Measurements from ENCODE around the gene GAGE12G. TPM values are rescaled to one million over a fixed set of nuclear protein-coding genes. Genes with fewer than 3 reads are reported as not detected.
"Not testable (repeated sequence)": the region's sequence is repeated elsewhere in the genome, so short reads cannot be mapped to it uniquely, and the experiment has no call there.

Gene GAGE12G
- not detected for polyA plus RNA-seq (2013, experiment 1 of 2)
- not detected for polyA plus RNA-seq (2013, experiment 2 of 2)

GRCh38 chrX:49570100-49570499 lies at the start of gene GAGE12G:
GAGE12G (plus strand) TSS chrX:49570400; CDS start chrX:49571555, 1,155 bp downstream.
- not testable (repeated sequence) for H3K36me3 ChIP-seq (ENCODE audit: control insufficient read depth, insufficient read depth, low read length); H3K4me1 ChIP-seq (ENCODE audit: control insufficient read depth, insufficient read depth, low read length, poor library complexity, severe bottlenecking); H3K27ac ChIP-seq (ENCODE audit: low read depth, low read length, severe bottlenecking); H3K4me3 ChIP-seq (ENCODE audit: extremely low read depth, insufficient read depth, low read length, poor library complexity, severe bottlenecking); H3K9me3 ChIP-seq (ENCODE audit: control insufficient read depth, low read length)
- no CpG with 5 or more reads among the region's 16 CpGs for WGBS, 2 experiments (ENCODE audit: insufficient coverage in 2 of 2)

GRCh38 chrX:49531877-49532276 lies 38.3 kb upstream of the GAGE12G start, which contains the start of gene GAGE12C:
GAGE12C (plus strand) TSS chrX:49532177; CDS start chrX:49533332, 1,155 bp downstream.
- H3K36me3 ChIP-seq (ENCODE audit: control insufficient read depth, insufficient read depth, low read length); H3K27ac ChIP-seq (ENCODE audit: low read depth, low read length, severe bottlenecking); H3K9me3 ChIP-seq (ENCODE audit: control insufficient read depth, low read length); H3K4me1 ChIP-seq (ENCODE audit: control insufficient read depth, insufficient read depth, low read length, poor library complexity, severe bottlenecking); H3K4me3 ChIP-seq (ENCODE audit: extremely low read depth, insufficient read depth, low read length, poor library complexity, severe bottlenecking): not testable (repeated sequence)
- WGBS, 2 experiments (ENCODE audit: insufficient coverage in 2 of 2), result no CpG with 5 or more reads among the region's 16 CpGs

- not testable (repeated sequence) for H3K36me3 ChIP-seq (ENCODE audit: control insufficient read depth, insufficient read depth, low read length); H3K27ac ChIP-seq (ENCODE audit: low read depth, low read length, severe bottlenecking); H3K9me3 ChIP-seq (ENCODE audit: control insufficient read depth, low read length); H3K4me1 ChIP-seq (ENCODE audit: control insufficient read depth, insufficient read depth, low read length, poor library complexity, severe bottlenecking); H3K4me3 ChIP-seq (ENCODE audit: extremely low read depth, insufficient read depth, low read length, poor library complexity, severe bottlenecking)
- no CpG with 5 or more reads among the region's 16 CpGs for WGBS, 2 experiments (ENCODE audit: insufficient coverage in 2 of 2)
Measured at GRCh38 chrX:49541433-49541832, 28.8 kb upstream of the GAGE12G start, which contains the start of gene GAGE12D. GAGE12D (plus strand) TSS chrX:49541733; CDS start chrX:49542888, 1,155 bp downstream.

GRCh38 chrX:49550989-49551388 lies 19.2 kb upstream of the GAGE12G start, which contains the start of gene GAGE12E:
GAGE12E (plus strand) TSS chrX:49551289; CDS start chrX:49552444, 1,155 bp downstream.
- not testable (repeated sequence) for H3K36me3 ChIP-seq (ENCODE audit: control insufficient read depth, insufficient read depth, low read length); H3K27ac ChIP-seq (ENCODE audit: low read depth, low read length, severe bottlenecking); H3K4me3 ChIP-seq (ENCODE audit: extremely low read depth, insufficient read depth, low read length, poor library complexity, severe bottlenecking); H3K4me1 ChIP-seq (ENCODE audit: control insufficient read depth, insufficient read depth, low read length, poor library complexity, severe bottlenecking); H3K9me3 ChIP-seq (ENCODE audit: control insufficient read depth, low read length)
- no CpG with 5 or more reads among the region's 16 CpGs for WGBS, 2 experiments (ENCODE audit: insufficient coverage in 2 of 2)

GRCh38 chrX:49560542-49560941 lies 9.7 kb upstream of the GAGE12G start, which contains the start of gene GAGE12F:
GAGE12F (plus strand) TSS chrX:49560842; CDS start chrX:49561997, 1,155 bp downstream.
- H3K4me3 ChIP-seq (ENCODE audit: extremely low read depth, insufficient read depth, low read length, poor library complexity, severe bottlenecking); H3K36me3 ChIP-seq (ENCODE audit: control insufficient read depth, insufficient read depth, low read length); H3K27ac ChIP-seq (ENCODE audit: low read depth, low read length, severe bottlenecking); H3K9me3 ChIP-seq (ENCODE audit: control insufficient read depth, low read length); H3K4me1 ChIP-seq (ENCODE audit: control insufficient read depth, insufficient read depth, low read length, poor library complexity, severe bottlenecking): not testable (repeated sequence)
- WGBS, 2 experiments (ENCODE audit: insufficient coverage in 2 of 2), result no CpG with 5 or more reads among the region's 16 CpGs

- not testable (repeated sequence) for H3K4me3 ChIP-seq (ENCODE audit: extremely low read depth, insufficient read depth, low read length, poor library complexity, severe bottlenecking); H3K9me3 ChIP-seq (ENCODE audit: control insufficient read depth, low read length); H3K4me1 ChIP-seq (ENCODE audit: control insufficient read depth, insufficient read depth, low read length, poor library complexity, severe bottlenecking); H3K27ac ChIP-seq (ENCODE audit: low read depth, low read length, severe bottlenecking); H3K36me3 ChIP-seq (ENCODE audit: control insufficient read depth, insufficient read depth, low read length)
- no CpG with 5 or more reads among the region's 11 CpGs for WGBS, 2 experiments (ENCODE audit: insufficient coverage in 2 of 2)
Measured at GRCh38 chrX:49568728-49569127, 1.5 kb upstream of the GAGE12G start.

GRCh38 chrX:49569152-49569551 lies 1.0 kb upstream of the GAGE12G start:
- not testable (repeated sequence) for H3K36me3 ChIP-seq (ENCODE audit: control insufficient read depth, insufficient read depth, low read length); H3K4me1 ChIP-seq (ENCODE audit: control insufficient read depth, insufficient read depth, low read length, poor library complexity, severe bottlenecking); H3K4me3 ChIP-seq (ENCODE audit: extremely low read depth, insufficient read depth, low read length, poor library complexity, severe bottlenecking); H3K27ac ChIP-seq (ENCODE audit: low read depth, low read length, severe bottlenecking); H3K9me3 ChIP-seq (ENCODE audit: control insufficient read depth, low read length)
- 91% methylated on average over 6 of the region's 13 CpGs; no CpG with 5 or more reads in 1 of the 2 experiments for WGBS, 2 experiments (ENCODE audit: insufficient coverage in 2 of 2)

GRCh38 chrX:49579649-49580048 lies 9.4 kb downstream of the GAGE12G start, which contains the start of gene GAGE12H:
GAGE12H (plus strand) TSS chrX:49579949; CDS start chrX:49581104, 1,155 bp downstream.
- H3K4me1 ChIP-seq (ENCODE audit: control insufficient read depth, insufficient read depth, low read length, poor library complexity, severe bottlenecking); H3K9me3 ChIP-seq (ENCODE audit: control insufficient read depth, low read length); H3K4me3 ChIP-seq (ENCODE audit: extremely low read depth, insufficient read depth, low read length, poor library complexity, severe bottlenecking); H3K27ac ChIP-seq (ENCODE audit: low read depth, low read length, severe bottlenecking); H3K36me3 ChIP-seq (ENCODE audit: control insufficient read depth, insufficient read depth, low read length): not testable (repeated sequence)
- no CpG with 5 or more reads among the region's 16 CpGs for WGBS, 2 experiments (ENCODE audit: insufficient coverage in 2 of 2)

- not testable (repeated sequence) for H3K27ac ChIP-seq (ENCODE audit: low read depth, low read length, severe bottlenecking); H3K36me3 ChIP-seq (ENCODE audit: control insufficient read depth, insufficient read depth, low read length); H3K4me3 ChIP-seq (ENCODE audit: extremely low read depth, insufficient read depth, low read length, poor library complexity, severe bottlenecking); H3K4me1 ChIP-seq (ENCODE audit: control insufficient read depth, insufficient read depth, low read length, poor library complexity, severe bottlenecking); H3K9me3 ChIP-seq (ENCODE audit: control insufficient read depth, low read length)
- no CpG with 5 or more reads among the region's 16 CpGs for WGBS, 2 experiments (ENCODE audit: insufficient coverage in 2 of 2)
Measured at GRCh38 chrX:49589196-49589595, 19.0 kb downstream of the GAGE12G start, which contains the start of gene GAGE2A. GAGE2A (plus strand) TSS chrX:49589496; CDS start chrX:49590651, 1,155 bp downstream.

GRCh38 chrX:49589769-49590478 lies 19.7 kb downstream of the GAGE12G start:
- H3K4me1 ChIP-seq (ENCODE audit: control insufficient read depth, insufficient read depth, low read length, poor library complexity, severe bottlenecking); H3K36me3 ChIP-seq (ENCODE audit: control insufficient read depth, insufficient read depth, low read length); H3K27ac ChIP-seq (ENCODE audit: low read depth, low read length, severe bottlenecking); H3K4me3 ChIP-seq (ENCODE audit: extremely low read depth, insufficient read depth, low read length, poor library complexity, severe bottlenecking); H3K9me3 ChIP-seq (ENCODE audit: control insufficient read depth, low read length): not testable (repeated sequence)
- 89 to 96% methylated on average over 9 to 14 of the region's 37 CpGs for WGBS, 2 experiments (ENCODE audit: insufficient coverage in 2 of 2)

GRCh38 chrX:49590488-49590887 lies 20.3 kb downstream of the GAGE12G start:
- not testable (repeated sequence) for H3K27ac ChIP-seq (ENCODE audit: low read depth, low read length, severe bottlenecking); H3K4me3 ChIP-seq (ENCODE audit: extremely low read depth, insufficient read depth, low read length, poor library complexity, severe bottlenecking); H3K36me3 ChIP-seq (ENCODE audit: control insufficient read depth, insufficient read depth, low read length); H3K4me1 ChIP-seq (ENCODE audit: control insufficient read depth, insufficient read depth, low read length, poor library complexity, severe bottlenecking); H3K9me3 ChIP-seq (ENCODE audit: control insufficient read depth, low read length)
- WGBS, 2 experiments (ENCODE audit: insufficient coverage in 2 of 2), result no CpG with 5 or more reads among the region's 17 CpGs

Measured in mesodermal cell (in vitro differentiated cells).